Daoy (cell line): ENCODE measurements around the gene PPP1R15B. TPM values are rescaled to one million over a fixed set of nuclear protein-coding genes. Genes with fewer than 3 reads are reported as not detected.

Experiments used
- DNase-seq: peaks from one replicate; pipeline ENCODE4 v3.0.0-alpha.2; 2015; ENCODE audit warnings: low read depth
- total RNA-seq: library from RNA; depleted of rRNA; stranded (reverse); fragments of >200 nt; shearing (Covaris generic); gene quantifications from 2 replicates; pipeline ENCODE4 v1.2.3, GENCODE V29; 2014

Gene PPP1R15B
- total RNA-seq, 1 experiment from 2014 or later, result 22.5 TPM

DNA sequence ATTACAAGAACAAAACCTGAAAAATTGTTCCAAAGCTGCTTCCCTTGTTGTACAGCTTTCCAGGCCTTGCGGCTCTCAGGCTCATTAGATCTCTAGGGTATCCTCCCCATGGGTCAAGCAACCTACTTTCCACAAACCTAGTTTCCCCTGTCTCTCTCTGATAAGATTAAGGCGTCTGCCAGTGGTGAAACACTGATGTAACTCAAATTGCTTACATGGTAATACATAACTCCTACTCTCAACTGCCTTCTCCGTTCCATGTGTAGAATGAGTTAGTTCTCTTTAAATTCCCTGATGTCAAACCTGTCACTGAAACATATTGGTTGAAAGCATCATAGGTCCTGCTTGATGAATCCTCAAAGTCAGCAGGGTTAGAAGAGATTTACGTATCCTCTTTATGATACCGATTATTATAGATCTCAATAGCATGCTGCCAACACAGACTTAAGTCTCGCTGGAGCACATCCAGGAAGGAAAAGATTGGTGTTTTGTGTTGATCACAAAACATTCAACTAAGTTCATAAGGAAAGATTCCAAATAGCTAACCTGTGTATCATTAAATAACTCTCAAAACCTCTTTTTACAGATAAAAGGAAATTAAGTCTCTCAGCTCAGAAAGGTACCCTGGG lies 10.6 kb downstream of the PPP1R15B start:
- no peak for DNase-seq

DNA sequence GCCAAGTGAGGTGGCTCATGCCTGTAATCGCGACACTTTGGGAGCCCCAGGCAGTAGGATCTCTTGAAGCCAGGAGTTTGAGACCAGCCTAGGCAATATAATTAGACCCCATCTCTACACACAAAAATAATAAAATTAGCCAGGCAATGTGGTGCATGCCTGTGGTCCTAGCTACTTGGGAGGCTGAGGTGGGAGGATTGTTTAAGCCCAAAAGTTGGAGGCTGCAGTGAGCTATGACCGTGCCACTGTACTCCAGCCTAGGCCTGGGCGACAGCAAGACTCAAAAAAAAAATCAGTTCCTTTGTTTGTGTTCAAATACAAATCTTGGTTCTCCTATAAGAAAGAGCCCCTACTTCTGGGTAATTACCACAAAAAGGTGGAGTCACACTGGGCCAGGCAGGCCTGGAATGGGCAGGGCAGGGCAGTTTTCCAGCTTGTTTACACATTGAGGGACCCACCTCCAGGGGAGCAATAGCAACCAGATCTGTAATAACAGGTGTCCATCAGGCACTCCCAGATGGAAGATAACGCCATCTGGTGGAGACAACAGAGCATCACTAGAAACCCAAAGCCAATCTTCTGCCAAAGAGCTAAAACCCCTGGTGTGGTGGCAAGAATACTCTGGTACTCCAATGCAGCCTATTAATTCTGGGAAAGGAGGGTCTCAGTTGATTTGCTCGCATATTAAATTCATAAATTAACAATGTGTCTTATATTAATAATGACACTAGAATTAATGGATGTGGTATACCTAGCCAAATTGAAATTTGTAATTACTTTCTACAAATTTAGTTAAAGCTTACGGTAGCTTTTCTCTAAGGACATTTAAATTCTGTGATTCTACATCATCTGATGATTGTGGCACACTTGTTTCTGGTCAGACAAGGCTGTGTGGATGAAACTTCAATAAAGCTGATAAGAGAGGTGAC lies 13.2 kb downstream of the PPP1R15B start:
- peak; percentile 75 for DNase-seq

DNA sequence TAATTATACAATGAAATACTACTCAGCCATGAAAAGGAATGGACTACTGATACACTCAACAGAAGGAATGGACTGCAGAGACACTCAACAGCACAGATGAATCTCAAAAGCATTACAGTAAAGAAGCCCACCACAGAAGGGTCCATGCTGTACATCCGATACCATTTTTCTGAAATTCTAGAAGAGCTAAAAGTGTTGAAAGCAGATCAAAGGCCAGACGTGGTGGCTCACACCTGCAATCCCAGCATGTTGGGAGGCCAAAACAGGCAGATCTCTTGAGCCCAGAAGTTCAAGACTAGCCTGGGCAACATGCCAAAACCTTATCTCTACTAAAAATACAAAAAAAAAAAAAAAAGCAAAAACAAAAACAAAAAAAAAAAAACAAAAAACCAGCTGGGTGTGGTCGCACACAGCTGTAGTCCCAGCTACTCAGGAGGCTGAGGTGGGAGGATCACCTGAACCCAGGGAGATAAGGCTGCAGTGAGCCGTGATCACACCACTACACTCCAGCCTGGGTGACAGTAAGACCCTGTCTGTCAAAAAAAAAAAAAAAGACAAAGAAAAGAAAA lies 15.5 kb downstream of the PPP1R15B start:
- no peak for DNase-seq

DNA sequence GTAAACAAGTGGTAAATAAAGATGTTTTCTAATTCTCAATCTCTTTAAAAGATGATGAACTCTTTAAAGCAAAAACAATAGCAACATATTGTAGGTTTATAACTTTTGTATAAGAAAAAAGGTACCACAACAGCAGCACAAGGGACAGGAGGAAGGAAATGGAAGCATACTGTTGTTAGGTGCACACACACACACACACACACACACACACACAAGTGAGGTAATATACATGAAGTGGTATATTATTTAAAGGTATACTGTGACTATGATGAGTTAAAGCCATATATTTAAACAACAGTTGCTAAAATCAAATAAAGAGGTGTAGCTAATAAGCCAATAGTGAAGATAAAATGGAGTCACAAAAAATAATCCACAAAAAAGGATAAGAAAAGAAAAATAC lies 20.0 kb downstream of the PPP1R15B start:
- no peak for DNase-seq

DNA sequence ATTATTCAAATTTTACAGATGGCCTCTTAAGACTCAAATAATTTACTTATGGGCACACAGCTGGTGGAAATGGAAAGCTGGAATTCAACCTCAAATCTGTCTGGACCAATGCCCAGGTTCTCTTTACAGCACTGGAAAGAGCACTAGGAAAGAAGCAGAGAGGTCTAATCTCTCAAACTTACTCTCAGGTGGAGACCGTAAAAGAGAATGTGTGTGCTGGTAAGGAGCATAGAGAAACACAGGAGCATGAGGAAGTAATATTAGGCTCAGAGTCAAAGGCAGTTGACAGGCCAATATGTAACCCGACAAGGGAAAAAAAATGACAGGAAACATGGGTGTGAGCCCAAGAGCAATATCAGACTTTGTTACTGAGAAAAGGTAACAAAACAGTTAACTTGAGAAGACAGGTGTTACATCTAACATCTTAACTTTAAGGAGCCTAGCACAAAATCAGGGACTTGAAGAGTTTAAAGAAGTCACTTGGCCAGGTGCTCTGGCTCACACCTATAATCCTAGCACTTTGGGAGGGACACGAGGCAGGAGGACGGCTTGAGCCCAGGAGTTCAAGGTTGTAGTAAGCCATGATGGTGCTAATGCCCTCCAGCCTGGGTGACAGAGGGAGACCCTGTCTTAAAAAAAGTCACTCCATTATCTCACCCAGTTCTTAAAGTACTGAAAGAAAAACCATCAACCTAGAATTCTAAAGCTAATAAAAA lies 20.7 kb downstream of the PPP1R15B start:
- no peak for DNase-seq

DNA sequence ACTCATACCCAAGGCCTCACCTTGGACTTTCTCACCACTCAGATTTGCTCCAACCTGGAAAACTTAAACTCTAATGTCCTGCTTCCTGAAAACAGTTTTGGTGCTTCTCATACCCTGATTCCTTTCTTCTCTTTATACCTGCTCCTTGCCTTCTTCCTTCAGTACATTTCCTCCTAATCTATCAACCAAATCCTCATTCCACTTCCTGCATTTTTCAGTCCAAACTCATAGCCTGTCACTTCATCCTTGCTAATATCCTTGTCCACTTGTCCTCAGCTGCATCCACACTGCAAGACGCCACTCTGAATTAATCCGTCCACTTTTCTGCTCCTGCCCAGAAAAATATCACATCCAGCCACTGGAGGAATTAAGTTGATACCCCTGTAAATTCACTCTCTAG lies 25.9 kb downstream of the PPP1R15B start:
- DNase-seq, result no peak

DNA sequence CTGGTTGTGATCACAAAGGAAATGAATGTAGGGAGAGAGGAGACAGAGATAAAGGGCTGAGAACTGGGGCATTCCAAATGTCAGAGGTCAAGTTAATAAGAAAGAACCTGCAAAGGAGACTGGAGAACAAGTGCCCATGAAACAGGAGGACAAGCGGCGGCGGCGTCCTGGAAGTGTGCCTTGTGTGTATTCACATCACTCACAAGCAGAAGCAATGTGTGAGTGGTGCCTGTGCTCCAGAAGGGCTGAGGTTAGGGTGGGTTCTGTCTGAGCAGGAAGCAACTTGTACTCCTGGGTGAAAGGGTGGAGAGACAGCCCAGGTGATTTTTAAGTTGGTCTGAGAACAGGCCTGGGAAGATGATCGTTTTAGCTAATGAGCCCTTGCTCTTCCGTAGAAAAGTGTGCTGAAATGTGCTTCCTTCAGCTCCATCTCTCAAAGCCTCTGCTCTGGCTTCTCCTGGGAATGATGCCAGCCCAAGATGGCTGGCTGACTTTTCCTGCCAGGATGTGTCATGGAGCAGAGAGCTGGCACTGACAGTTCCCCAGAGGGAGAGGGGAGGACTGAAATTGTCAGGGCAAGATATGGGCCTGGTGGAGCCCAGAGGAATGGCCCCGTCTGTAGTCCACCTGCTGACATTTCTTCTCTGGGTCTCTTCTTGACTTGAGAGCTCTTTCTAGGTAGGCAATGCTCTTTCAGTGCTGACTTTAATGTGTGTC lies 26.8 kb downstream of the PPP1R15B start:
- peak; percentile 64 for DNase-seq

DNA sequence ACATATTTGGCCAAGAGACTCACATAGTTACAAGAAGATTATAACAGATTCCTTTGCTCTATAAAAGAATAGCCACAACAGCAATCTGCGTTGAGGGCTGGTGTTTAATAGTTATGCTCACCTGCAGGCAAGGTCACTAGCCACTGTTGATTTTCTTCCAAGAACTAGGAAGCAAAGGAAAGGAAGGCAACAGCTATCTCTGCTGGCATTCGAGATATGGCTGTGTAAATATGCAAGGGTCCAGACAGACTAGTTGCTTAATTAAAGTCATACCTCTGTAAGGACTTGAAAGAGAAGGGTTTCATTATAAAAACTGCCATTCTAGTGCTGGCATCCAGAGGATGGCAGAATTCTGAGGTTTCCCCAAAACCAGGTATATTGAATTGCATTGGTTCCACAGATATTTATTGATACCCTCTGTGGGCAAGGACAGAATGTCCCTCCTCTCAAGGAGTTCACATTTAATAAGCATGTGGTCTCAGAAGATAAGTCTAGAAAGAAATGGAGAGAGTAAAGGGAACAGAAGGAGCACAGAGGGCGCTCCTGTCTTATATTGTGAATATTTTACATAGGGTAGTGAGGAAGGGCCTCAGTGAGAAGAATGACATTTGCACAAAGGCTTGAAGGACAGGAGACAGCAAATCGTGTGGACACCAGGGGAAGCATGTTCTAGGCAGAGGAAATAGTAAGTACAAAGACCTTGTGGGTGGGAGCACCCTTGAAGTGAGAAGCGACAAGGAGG lies 28.3 kb downstream of the PPP1R15B start:
- DNase-seq, result no peak

DNA sequence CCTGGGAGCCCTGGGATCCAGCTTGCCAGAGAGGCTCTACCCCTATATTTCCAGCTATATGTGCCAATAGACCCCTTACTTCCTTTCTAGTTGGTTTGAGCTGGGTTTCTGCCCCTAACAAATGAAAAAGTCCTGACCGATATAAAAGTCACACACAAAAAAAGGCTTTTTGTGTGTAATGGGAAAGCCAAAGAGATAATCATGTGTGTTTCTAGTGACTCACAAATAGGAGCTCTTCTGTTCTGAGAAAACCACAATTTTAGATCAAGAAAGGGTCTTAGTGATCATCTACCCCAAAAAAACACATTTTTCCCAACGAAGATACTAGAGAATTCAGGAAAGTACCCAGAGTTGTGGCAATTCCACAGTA lies 28.9 kb downstream of the PPP1R15B start:
- no peak for DNase-seq

DNA sequence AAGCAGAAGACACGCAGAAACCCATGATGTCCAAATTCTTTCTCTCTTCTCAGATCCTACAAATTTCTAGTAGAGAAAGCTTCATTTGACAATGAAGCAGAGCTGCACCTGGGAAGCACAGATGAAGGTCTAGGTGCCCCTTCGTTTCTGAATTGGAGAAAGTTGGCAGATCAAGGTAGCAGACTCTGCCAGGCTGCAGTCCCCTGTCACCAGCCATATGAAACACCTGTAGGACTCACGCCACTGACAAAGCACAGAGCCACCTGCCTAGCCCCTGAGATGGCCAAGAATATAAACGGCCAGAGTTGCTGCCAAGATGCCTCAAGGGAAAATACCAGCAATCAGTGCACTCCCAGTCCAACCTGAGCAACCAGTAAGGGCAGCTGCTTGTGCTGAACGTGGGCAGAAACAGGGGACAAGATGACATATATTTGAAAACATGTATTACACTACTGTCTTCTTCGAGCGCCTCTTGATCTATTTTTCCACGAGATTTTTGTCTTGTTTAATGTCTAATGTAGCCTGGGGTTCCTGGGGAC lies 31.3 kb downstream of the PPP1R15B start:
- no peak for DNase-seq

DNA sequence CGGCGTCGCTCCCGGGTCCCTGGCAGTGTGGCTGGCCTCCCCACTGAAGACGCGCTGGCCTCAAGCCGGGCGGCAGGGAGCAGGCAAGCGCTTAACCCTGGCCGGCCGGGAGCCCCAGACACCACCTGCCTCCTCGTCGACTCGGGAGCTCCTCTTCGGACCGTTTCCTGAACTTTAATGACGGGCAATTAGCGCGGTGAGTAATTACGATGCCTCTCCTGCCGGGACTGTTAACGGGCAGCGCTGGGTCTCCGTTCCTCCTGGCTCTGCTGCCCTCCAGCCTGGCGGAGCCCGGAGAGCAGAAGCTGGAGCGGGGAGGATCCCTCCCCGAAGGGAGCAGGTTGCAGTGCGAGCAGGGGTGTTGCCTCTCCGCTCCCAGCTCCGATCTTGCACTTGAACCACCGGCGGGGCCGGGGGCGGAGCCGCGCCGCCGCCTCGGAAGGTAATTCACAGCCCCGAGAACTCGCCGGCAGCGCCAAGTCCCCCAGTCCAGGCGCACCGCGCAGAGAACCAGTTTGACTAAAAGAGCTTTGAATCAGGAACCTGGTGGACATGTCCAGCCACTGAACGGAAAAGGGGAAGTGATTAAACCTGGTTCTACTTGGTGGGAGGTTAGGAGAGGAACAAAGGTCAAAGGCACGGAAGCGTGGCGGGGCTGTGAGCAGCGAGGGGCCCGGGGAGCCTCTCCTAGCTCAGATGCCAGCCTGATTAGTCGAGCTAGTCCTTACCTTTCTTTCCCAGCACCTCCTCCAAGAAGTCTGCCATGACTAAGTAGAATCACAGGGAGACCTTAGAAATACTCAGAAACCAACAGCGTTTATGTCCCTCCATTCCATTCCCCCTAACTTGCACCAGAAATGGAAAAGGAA lies 33.6 kb downstream of the PPP1R15B start:
- DNase-seq, result peak; percentile 45

DNA sequence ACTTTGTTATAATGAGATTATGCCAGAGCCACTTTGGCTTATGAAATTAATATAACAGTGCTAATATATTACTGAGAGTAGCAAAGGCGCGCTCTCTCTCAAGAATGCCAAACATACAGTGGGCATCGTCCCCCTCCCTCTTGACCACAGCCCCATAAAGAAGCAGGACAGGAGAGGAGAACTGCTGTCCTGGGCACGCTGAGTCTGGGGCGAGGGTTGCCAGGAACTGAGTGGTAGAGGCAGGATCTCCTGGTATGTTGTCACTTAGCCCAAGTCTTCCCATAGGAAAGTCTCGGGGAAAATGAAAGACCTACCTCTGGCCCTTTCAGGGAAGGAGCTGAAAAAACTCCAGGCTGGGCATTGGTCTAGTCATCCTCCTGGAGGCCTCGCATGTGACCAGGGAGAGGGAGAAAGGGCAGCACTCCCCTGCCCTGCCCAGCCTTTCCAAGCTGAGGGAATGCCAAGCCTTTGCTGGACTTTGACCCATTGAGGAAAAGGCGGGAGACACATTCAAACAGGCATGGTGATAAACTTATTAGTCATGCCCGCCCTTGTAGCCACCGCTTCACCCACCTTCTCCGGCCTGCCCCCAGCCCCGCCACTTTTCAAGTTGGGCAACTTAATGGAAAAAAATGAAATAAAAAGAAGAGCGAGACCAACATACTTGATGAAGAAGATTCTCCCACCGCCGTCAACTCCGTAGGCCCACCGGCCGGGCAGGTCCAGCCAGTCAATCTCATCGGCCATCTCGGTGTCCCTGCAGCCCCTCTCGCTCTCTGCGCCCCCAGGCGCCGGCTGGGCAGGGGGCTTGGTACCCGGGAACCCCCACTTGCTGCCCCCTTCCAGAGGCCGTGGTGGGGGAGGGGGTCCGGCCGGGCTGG lies 34.5 kb downstream of the PPP1R15B start:
- no peak for DNase-seq

DNA sequence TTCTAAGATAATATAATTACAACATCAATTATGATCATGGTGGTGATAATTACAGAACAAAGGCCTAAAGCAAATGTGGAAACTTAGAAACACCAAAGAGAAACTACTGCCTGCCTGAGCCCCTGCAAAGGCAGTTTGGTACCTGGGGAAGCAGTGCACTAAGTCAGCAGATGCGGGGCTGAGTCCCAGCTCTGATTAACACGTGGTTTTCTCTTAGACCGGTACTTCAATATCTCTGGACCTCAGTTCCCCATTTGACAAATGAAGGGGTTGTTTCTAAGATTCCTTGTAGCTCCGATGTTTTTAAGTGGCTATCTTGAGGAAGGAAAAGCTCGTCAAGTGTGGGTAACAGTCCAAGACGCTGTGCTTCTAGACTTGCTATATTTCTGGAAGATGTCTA lies 35.2 kb downstream of the PPP1R15B start:
- no peak for DNase-seq

DNA sequence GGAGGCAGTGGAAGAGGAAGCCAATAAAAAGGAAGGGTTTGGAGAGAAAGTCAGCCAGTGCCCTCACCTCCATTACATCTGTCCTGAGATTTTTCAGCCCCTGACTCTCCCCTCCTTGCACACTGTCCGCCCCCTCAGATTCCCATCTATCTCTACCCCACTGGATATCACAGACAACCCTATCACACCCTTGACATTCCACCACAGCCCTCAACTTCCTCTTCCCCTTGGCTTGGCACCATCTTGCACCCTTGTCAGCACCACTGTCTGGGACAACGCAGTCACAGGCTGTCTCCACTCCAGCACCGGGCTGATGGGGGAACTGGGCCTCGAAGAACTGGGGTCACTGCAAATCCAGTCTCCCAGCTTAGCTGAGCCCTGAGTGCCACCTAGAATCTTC lies 37.7 kb downstream of the PPP1R15B start:
- DNase-seq, result no peak

DNA sequence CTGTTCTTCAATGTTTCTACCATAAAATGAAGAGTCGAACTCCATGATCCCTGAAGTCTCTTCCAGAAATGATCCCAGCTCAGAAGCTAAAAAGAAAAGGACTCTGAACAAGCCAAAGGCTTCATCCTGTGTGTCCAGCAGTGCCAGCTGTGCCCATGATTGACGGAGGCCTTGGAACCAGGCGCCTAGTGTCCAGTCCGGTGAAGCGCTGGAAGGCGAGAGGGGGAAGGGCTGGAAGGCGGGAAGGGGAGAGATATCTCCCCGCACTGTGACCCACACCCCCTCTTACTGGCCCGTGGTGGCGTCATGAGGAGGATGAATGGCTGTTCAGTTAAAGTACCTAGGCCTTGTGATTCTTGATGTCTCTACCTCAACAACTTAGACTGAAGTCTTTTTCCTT lies 41.4 kb downstream of the PPP1R15B start:
- no peak for DNase-seq

DNA sequence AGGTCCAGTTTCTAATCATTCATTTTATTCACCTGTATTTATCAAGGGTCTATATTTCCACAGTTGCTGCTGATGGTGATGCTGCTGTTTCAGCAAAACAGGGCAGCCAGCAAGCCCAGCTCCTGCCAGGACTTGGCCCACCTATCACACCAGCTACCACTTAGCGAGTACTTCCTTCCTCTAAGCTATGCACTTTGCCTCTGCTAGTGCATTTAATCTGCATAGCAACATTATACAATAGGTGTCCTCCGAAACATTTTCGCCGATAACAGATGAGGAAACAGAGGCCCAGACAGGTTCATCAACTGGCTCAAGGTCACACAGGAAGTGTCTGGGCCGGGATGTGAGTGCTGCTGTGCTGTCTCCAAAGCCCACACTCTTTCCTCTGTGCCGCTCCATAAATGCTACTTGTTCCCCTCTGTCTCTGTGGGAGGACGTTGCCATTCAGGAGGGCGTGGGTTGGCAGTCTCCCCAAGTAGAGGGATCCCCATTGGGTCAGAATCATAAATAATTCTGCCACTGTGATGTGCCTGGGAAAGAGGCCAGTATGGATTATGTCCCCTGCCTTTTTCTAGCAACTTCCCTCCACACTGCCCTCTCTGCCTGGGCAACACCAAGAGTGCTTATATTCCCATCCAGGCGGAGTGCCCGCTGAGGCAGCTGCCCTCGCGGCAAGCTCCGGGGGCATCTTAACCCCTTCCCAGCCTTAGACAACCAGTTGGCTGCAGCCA lies 42.5 kb downstream of the PPP1R15B start:
- DNase-seq, result no peak

DNA sequence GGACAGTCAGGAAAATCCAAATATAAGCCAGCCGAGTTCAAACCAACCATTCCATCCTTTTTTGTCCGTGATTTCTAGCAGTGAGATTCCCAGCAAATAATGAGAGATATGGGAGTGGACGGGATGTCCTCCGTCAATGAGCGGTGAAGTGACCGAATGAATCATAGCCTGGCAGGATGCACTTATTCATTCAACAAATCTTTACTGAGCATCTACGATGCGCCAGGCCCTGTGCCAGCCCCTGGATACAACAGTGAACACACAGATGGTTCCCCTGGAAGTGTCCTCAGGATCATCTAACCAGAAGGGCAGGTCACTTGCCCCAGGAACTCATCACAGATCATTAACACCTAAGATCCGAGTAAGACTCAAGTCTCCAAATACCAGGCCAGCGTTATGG lies 43.7 kb downstream of the PPP1R15B start:
- DNase-seq, result no peak
